HepG2 (cell line): ENCODE data around the gene COPS7B. TPM values are rescaled to one million over a fixed set of nuclear protein-coding genes. Genes with fewer than 3 reads are reported as not detected.
"Not testable (repeated sequence)": the region's sequence is repeated elsewhere in the genome, so short reads cannot be mapped to it uniquely, and the experiment has no call there.

Experiments
- ATAC-seq: fragments of 200-7000 bp; cut with Tn5 transposase; 3 replicates; pipeline ENCODE4 v1.9.1; 2020; ENCODE audit warnings: mild to moderate bottlenecking, moderate library complexity
- BruUV-seq: library from RNA; stranded (reverse); fragments of 400-500 nt; replicated peaks from 2 replicates; lab custom pipeline; 2021; lab: Mats Ljungman, UMichigan
- CTCF ChIA-PET: fragments of 300-600 bp; formaldehyde crosslinking; extraction: SDS; loops from one replicate; lab custom pipeline; 2021; ENCODE audit warnings: low total read pairs, inconsistent platforms, low intra/inter-chr PET ratio; lab: Yijun Ruan, JAX
- POLR2A ChIA-PET: fragments of 350-600 bp; sonication (Branson Sonifier 250); formaldehyde crosslinking; loops from one replicate; lab custom pipeline; 2020; ENCODE audit warnings: antibody characterized with exemption, inconsistent platforms; lab: Yijun Ruan, JAX
- DNase-seq: peaks from one replicate; pipeline ENCODE4 v3.0.0-alpha.2; 2015; ENCODE audit warnings: low spot score
- FAIRE-seq: peaks from 3 replicates; lab custom pipeline; 2011; peaks lifted over from hg19 to GRCh38; lab: Jason Lieb, UNC
- H2AFZ ChIP-seq: one replicate; pipeline ENCODE4 v1.6.1; 2011; ENCODE audit warnings: low read length, inconsistent platforms
- H3K27ac ChIP-seq: fragments of 300-600 bp; 3 replicates; pipeline ENCODE4 v1.8.0; 2011; ENCODE audit warnings: mixed run types, mild to moderate bottlenecking, mixed read lengths, low read length, inconsistent platforms; ENCODE audit not compliant: insufficient read depth; ENCODE audit errors: extremely low read length
- H3K27me3 ChIP-seq, 2 experiments: fragments of 200-600 bp in 1 of 2; 2 replicates in 1 of 2; 3 replicates in 1 of 2; pipeline versions ENCODE4 v1.6.0 to v1.8.0; 2011; ENCODE audit warnings: low read length in 2 of 2, mild to moderate bottlenecking in 2 of 2, moderate library complexity in 2 of 2, inconsistent platforms in 1 of 2; ENCODE audit not compliant: insufficient read depth in 2 of 2, control insufficient read depth in 1 of 2
- H3K36me3 ChIP-seq, 2 experiments: fragments of 200-600 bp in 1 of 2; replicated peaks in 1 of 2; 2 replicates in 1 of 2; 3 replicates in 1 of 2; pipeline versions ENCODE4 v1.5.1 to v1.8.0; 2011; ENCODE audit warnings: low read length in 2 of 2, inconsistent platforms in 1 of 2; ENCODE audit not compliant: insufficient read depth in 2 of 2, control insufficient read depth in 1 of 2
- H3K4me1 ChIP-seq: 2 replicates; pipeline ENCODE4 v1.5.1; 2012; ENCODE audit warnings: low read length, inconsistent platforms; ENCODE audit not compliant: insufficient read depth
- H3K4me2 ChIP-seq: 2 replicates; pipeline ENCODE4 v1.6.0; 2011; ENCODE audit warnings: low read depth, low read length, inconsistent platforms
- H3K4me3 ChIP-seq, 3 experiments: fragments of 200-600 bp in 1 of 3; sonication (generic), shearing (Covaris generic) in 1 of 3; replicated peaks in 1 of 3; 2 replicates each; pipeline ENCODE4 v1.5.1; 2011 to 2016; ENCODE audit warnings: low read length in 3 of 3, inconsistent platforms in 2 of 3, low read depth in 2 of 3, mild to moderate bottlenecking in 2 of 3, control low read depth in 1 of 3, mixed read lengths in 1 of 3; ENCODE audit not compliant: insufficient read depth in 1 of 3
- H3K79me2 ChIP-seq: one replicate; pipeline ENCODE4 v1.6.1; 2011; ENCODE audit warnings: low read length, inconsistent platforms; ENCODE audit not compliant: insufficient read depth
- H3K9ac ChIP-seq: 2 replicates; pipeline ENCODE4 v1.6.0; 2011; ENCODE audit warnings: mild to moderate bottlenecking, low read depth, low read length, inconsistent platforms; ENCODE audit not compliant: insufficient read depth
- H3K9me3 ChIP-seq: 2 replicates; pipeline ENCODE4 v1.5.1; 2012; ENCODE audit warnings: mild to moderate bottlenecking, low read length
- H4K20me1 ChIP-seq: 2 replicates; pipeline ENCODE4 v1.6.0; 2011; ENCODE audit warnings: inconsistent platforms, mild to moderate bottlenecking, low read length, moderate library complexity; ENCODE audit not compliant: insufficient read depth
- CEBPB ChIP-seq: IDR thresholded peaks from 2 replicates; pipeline ENCODE4 v1.6.1; 2011; ENCODE audit warnings: low read depth, low read length, improper control_type of control experiment, borderline replicate concordance
- CEBPG ChIP-seq: IDR thresholded peaks from 2 replicates; pipeline ENCODE4 v1.6.1; 2016
- HDAC6 ChIP-seq: fragments of 200-600 bp; sonication (generic); IDR thresholded peaks from 2 replicates; pipeline ENCODE4 v1.7.0; 2017; ENCODE audit warnings: mild to moderate bottlenecking, antibody characterized with exemption, low read length, low read depth
- MEF2D ChIP-seq: sonication (generic); formaldehyde crosslinking; IDR thresholded peaks from 2 replicates; pipeline ENCODE4 v1.5.1; 2020; ENCODE audit warnings: mild to moderate bottlenecking, missing genetic modification reagents
- POLR2A ChIP-seq, 2 experiments: IDR thresholded peaks; 2 replicates each; pipeline ENCODE4 v1.6.1; 2011; ENCODE audit warnings: low read depth in 2 of 2, low read length in 2 of 2, mild to moderate bottlenecking in 1 of 2, moderate library complexity in 1 of 2; ENCODE audit not compliant: insufficient read depth in 1 of 2
- ZFP82 ChIP-seq: sonication (generic); formaldehyde crosslinking; IDR thresholded peaks from 2 replicates; pipeline ENCODE4 v1.5.1; 2020; ENCODE audit warnings: mild to moderate bottlenecking, missing genetic modification reagents, borderline replicate concordance
- ZNF770 ChIP-seq: sonication (generic); formaldehyde crosslinking; IDR thresholded peaks from 2 replicates; pipeline ENCODE4 v1.5.0; 2020; ENCODE audit warnings: mild to moderate bottlenecking, missing genetic modification reagents
- WGBS: methylation state at CpG from one replicate; pipeline ENCODE4 v1.1.6; 2017; ENCODE audit warnings: low lambda C conversion rate; 5-methylcytosine and 5-hydroxymethylcytosine counted together
- in situ Hi-C: cut with HindIII; loops from 2 replicates; pipeline ENCODE4 v1.10.0; 2017; ENCODE audit warnings: low pct_unique_long_range_greater_than_20kb; ENCODE audit not compliant: extremely low pct_ligation_motif_present
- intact Hi-C: fragments of 100-400 bp; cut with micrococcal nuclease; formaldehyde crosslinking; loops from one replicate; pipeline ENCODE4 v1.10.0; 2022; ENCODE audit not compliant: unreplicated experiment
- polyA plus RNA-seq, 8 experiments: library from polyadenylated mRNA; depleted of rRNA in 3 of 8; stranded (reverse) in 7 of 8; unstranded in 1 of 8; fragments of >200 nt; fragmentation: Illumina TruSeq in 4 of 8; extraction: Trizol in 4 of 8; gene quantifications; 2 replicates each; pipeline versions ENCODE4 v1.2.1 to v1.2.3, GENCODE V29; 2011 to 2016; ENCODE audit warnings: low read depth in 4 of 8, missing spikeins in 1 of 8, mixed read lengths in 1 of 8; ENCODE audit not compliant: insufficient read depth in 1 of 8
- total RNA-seq, 5 experiments: library from RNA; depleted of rRNA; stranded (reverse); fragments of >200 nt; fragmentation: Illumina TruSeq; extraction: Trizol; gene quantifications; 2 replicates each; pipeline ENCODE4 v1.2.3, GENCODE V29; 2016; ENCODE audit warnings: low read depth in 1 of 5
- TF ChIP-seq, protein P1 (sequence below): sonication (generic); formaldehyde crosslinking; IDR thresholded peaks from 2 replicates; pipeline ENCODE4 v1.5.1; 2020; ENCODE audit warnings: mild to moderate bottlenecking, missing genetic modification reagents, moderate library complexity

Gene COPS7B
- total and polyA plus RNA-seq, 2 of the 13 experiments (the other 11 are each of a cell fraction or from before 2014, with no cell fraction given): 30.6 to 62.7 TPM

DNA sequence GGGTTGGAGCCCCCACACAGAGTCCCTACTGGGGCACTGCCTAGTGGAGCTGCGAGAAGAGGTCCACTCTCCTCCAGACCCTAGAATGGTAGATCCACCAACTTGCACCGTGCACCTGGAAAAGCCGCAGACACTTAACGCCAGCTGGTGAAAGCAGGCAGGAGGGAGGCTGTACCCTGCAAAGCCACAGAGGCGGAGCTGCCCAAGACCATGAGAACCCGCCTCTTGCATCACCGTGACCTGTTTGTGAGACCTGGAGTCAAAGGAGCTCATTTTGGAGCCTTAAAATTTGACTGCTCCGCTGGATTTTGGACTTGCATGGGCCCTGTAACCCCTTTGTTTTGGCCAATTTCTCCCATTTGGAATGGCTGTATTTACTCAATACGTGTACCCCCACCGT is 37.2 kb upstream of the COPS7B start:
- H3K36me3 ChIP-seq, H4K20me1 ChIP-seq, H3K9me3 ChIP-seq, CTCF ChIA-PET, H3K9ac ChIP-seq, FAIRE-seq, H3K4me3 ChIP-seq, DNase-seq, in situ Hi-C loops, H2AFZ ChIP-seq, intact Hi-C loops, H3K4me2 ChIP-seq, H3K27me3 ChIP-seq, BruUV-seq, H3K79me2 ChIP-seq, POLR2A ChIA-PET, H3K27ac ChIP-seq: not testable (repeated sequence)
- peaks cover 12% of the 10 kb centered on the region for H3K4me1 ChIP-seq
- TF ChIP-seq, protein P1, sequence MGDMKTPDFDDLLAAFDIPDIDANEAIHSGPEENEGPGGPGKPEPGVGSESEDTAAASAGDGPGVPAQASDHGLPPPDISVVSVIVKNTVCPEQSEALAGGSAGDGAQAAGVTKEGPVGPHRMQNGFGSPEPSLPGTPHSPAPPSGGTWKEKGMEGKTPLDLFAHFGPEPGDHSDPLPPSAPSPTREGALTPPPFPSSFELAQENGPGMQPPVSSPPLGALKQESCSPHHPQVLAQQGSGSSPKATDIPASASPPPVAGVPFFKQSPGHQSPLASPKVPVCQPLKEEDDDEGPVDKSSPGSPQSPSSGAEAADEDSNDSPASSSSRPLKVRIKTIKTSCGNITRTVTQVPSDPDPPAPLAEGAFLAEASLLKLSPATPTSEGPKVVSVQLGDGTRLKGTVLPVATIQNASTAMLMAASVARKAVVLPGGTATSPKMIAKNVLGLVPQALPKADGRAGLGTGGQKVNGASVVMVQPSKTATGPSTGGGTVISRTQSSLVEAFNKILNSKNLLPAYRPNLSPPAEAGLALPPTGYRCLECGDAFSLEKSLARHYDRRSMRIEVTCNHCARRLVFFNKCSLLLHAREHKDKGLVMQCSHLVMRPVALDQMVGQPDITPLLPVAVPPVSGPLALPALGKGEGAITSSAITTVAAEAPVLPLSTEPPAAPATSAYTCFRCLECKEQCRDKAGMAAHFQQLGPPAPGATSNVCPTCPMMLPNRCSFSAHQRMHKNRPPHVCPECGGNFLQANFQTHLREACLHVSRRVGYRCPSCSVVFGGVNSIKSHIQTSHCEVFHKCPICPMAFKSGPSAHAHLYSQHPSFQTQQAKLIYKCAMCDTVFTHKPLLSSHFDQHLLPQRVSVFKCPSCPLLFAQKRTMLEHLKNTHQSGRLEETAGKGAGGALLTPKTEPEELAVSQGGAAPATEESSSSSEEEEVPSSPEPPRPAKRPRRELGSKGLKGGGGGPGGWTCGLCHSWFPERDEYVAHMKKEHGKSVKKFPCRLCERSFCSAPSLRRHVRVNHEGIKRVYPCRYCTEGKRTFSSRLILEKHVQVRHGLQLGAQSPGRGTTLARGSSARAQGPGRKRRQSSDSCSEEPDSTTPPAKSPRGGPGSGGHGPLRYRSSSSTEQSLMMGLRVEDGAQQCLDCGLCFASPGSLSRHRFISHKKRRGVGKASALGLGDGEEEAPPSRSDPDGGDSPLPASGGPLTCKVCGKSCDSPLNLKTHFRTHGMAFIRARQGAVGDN: 0 out of 2 replicates have a peak, but pooled peaks have one; percentile 4
- WGBS: 74% methylated on average over 10 of the region's 10 CpGs
- peak; percentile 28; the same call in 1 of the 3 replicates for ATAC-seq

DNA sequence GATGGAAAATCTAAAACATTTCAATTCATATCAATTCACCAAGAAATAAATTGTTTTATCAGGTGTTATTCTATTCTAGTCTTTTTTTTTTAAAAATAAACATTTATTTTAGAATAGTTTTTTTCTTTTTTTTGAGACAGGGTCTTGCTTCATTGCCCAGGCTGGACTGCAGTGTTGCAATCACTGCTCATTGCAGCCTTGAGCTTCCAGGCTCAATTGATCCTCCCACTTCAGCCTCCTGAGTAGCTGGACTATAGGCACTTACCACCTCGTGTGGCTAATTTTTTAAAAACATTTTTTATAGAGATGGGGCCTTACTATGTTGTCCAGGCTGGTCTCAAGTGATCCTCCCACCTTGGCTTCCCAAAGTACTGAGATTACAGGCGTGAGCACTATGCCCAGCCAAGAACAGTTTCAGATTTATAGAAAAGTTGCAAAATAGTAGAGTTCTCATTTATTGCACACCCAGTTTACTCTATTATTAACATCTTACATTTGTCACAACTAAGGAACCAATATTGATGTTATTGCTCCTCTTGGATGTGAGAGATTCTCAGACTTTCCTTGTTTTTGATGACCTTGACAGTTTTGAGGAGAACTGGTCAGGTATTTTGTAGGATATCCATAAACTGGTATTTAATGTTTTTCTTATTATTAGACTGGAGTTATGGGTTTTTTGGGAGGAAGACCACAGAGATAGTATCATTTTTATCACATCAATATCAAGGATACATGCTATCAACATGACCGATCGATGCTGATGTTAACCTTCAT is 35.0 kb upstream of the COPS7B start:
- Histone ChIP-seq H3K4me2 (no peak overlapping the region), H2AFZ (no peak overlapping the region), H3K27me3 (peaks cover 0 to 3% of the 10 kb centered on the region in 2 experiments; a peak in 1 of 5 replicates), H3K9ac (no peak overlapping the region), H3K36me3 (no peaks in the 10 kb centered on the region), H3K4me3 (no peak overlapping the region), H3K79me2 (no peaks in the 10 kb centered on the region), H3K4me1 (peaks cover 11% of the 10 kb centered on the region), H3K9me3 (no peaks in the 10 kb centered on the region), H4K20me1 (no peaks in the 10 kb centered on the region), H3K27ac (no peak overlapping the region)
- intact Hi-C loops: no loop called here
- ChIA-PET CTCF (no interaction called here), POLR2A (no interaction called here)
- FAIRE-seq (peak; percentile 43), ATAC-seq (no peak), DNase-seq (no peak)
- BruUV-seq: no TSS peak
- in situ Hi-C loops: no loop called here
- WGBS: 45% methylated on average over 4 of the region's 4 CpGs
- no peak for TF ChIP-seq ZFP82 (CRISPR knock-in tag)
- no peak for TF ChIP-seq MEF2D (CRISPR knock-in tag)
- peak; percentile 66 for TF ChIP-seq ZNF770 (CRISPR knock-in tag)
- TF ChIP-seq POLR2A (IDR thresholded peaks at IDR 0.05; ENCODE audit: insufficient read depth in 1 of 2, low read depth in 2 of 2, low read length in 2 of 2): no peak
- no peak for TF ChIP-seq HDAC6
- TF ChIP-seq CEBPG: 0 out of 2 replicates have a peak, but pooled peaks have one; percentile 28
- TF ChIP-seq CEBPB: peak; percentile 58
